CD4-positive, alpha-beta memory T cell (primary cell): ENCODE measurements around the gene DNAJC28. TPM values are rescaled to one million over a fixed set of nuclear protein-coding genes. Genes with fewer than 3 reads are reported as not detected.
A peak's percentile ranks its signal among the peaks of the same experiment; 100 is the strongest.

Experiments used
- CTCF ChIA-PET: fragments of 350-600 bp; sonication (Branson Sonifier 250); formaldehyde crosslinking; loops from one replicate; lab custom pipeline; 2021; ENCODE audit warnings: inconsistent platforms; ENCODE audit not compliant: partially characterized antibody; lab: Charles Lee
- POLR2A ChIA-PET: fragments of 350-600 bp; sonication (Branson Sonifier 250); formaldehyde crosslinking; loops from one replicate; lab custom pipeline; 2021; ENCODE audit not compliant: partially characterized antibody; lab: Charles Lee
- DNase-seq, 5 donors: peaks; one replicate each; pipeline versions ENCODE4 v3.0.0 to v3.0.0-alpha.2; 2020 to 2022; ENCODE audit warnings: mixed read lengths in 1 of 5
- H3K27ac ChIP-seq: one replicate; pipeline ENCODE4 v1.7.0; 2013; ENCODE audit warnings: low read depth, low read length
- H3K27me3 ChIP-seq: 2 replicates; pipeline ENCODE4 v1.7.0; 2013; ENCODE audit warnings: mild to moderate bottlenecking, low read length, moderate library complexity; ENCODE audit not compliant: insufficient read depth
- H3K36me3 ChIP-seq: 2 replicates; pipeline ENCODE4 v1.7.0; 2013; ENCODE audit warnings: mild to moderate bottlenecking, low read length, moderate library complexity; ENCODE audit not compliant: insufficient read depth
- H3K4me1 ChIP-seq: 2 replicates; pipeline ENCODE4 v1.7.0; 2013; ENCODE audit warnings: mild to moderate bottlenecking, low read length, moderate library complexity; ENCODE audit not compliant: insufficient read depth
- H3K4me3 ChIP-seq, 2 donors: one replicate each; pipeline ENCODE4 v1.7.0; 2013; ENCODE audit warnings: low read length in 2 of 2, mild to moderate bottlenecking in 1 of 2
- H3K9me3 ChIP-seq, 2 donors: one replicate each; pipeline ENCODE4 v1.7.0; 2013; ENCODE audit warnings: low read length in 2 of 2, control low read depth in 1 of 2; ENCODE audit not compliant: control insufficient read depth in 1 of 2
- H3K27ac Mint-ChIP-seq, 7 donors: one replicate each; pipeline ENCODE4 v1.8.0; 2020 to 2021; ENCODE audit warnings: mixed read lengths in 7 of 7, mild to moderate bottlenecking in 6 of 7, inconsistent platforms in 3 of 7, moderate library complexity in 3 of 7
- H3K27me3 Mint-ChIP-seq, 2 donors: one replicate each; pipeline ENCODE4 v1.8.0; 2020 to 2021; ENCODE audit warnings: mixed read lengths in 2 of 2
- H3K36me3 Mint-ChIP-seq, 2 donors: one replicate each; pipeline ENCODE4 v1.8.0; 2020 to 2021; ENCODE audit warnings: mixed read lengths in 2 of 2, inconsistent platforms in 1 of 2, mild to moderate bottlenecking in 1 of 2
- H3K4me1 Mint-ChIP-seq, 4 donors: one replicate each; pipeline ENCODE4 v1.8.0; 2020 to 2021; ENCODE audit warnings: mixed read lengths in 4 of 4, mild to moderate bottlenecking in 1 of 4
- H3K4me3 Mint-ChIP-seq, 8 donors: one replicate each; pipeline ENCODE4 v1.8.0; 2020 to 2021; ENCODE audit warnings: mixed read lengths in 8 of 8, mild to moderate bottlenecking in 7 of 8, moderate library complexity in 6 of 8, inconsistent platforms in 3 of 8
- H3K9me3 Mint-ChIP-seq, 8 donors: one replicate each; pipeline ENCODE4 v1.8.0; 2020 to 2021; ENCODE audit warnings: mixed read lengths in 8 of 8, mild to moderate bottlenecking in 5 of 8, inconsistent platforms in 3 of 8, moderate library complexity in 1 of 8
- intact Hi-C: fragments of 100-400 bp; cut with micrococcal nuclease; formaldehyde crosslinking; loops from one replicate; pipeline ENCODE4 v1.15.1; 2023
- polyA plus RNA-seq, 2 donors: library from polyadenylated mRNA; unstranded; fragments of 300-500 nt; fragmentation: Illumina TruSeq; gene quantifications; one replicate each; pipeline ENCODE4 v1.2.3, GENCODE V29; 2021
- total RNA-seq, 2 experiments: library from RNA; stranded (reverse); gene quantifications; one replicate each; pipeline ENCODE4 v1.2.3, GENCODE V29; 2021

Gene DNAJC28
- total and polyA plus RNA-seq, 4 experiments from 2014 or later = 0.56 to 1.6 (median 1.1) TPM

GRCh38 chr21:33441489-33442477 lies 49.7 kb downstream of the DNAJC28 start:
- Mint-ChIP-seq H3K36me3 (peaks cover 20 to 33% of the 10 kb centered on the region in 2 donors), H3K9me3 (no peaks in the 10 kb centered on the region), H3K27ac (peak overlapping the region in 4 of 7 donors; percentile 14 to 53 (median 30)), H3K27me3 (no peaks in the 10 kb centered on the region), H3K4me1 (peaks cover 5 to 9% (median 7%) of the 10 kb centered on the region in 4 donors), H3K4me3 (no peak overlapping the region)
- intact Hi-C loops = no loop called here
- H3K9me3 ChIP-seq = no peaks in the 10 kb centered on the region
- DNase-seq = no peak
- H3K4me3 ChIP-seq = no peak overlapping the region
- H3K27me3 ChIP-seq = no peaks in the 10 kb centered on the region
- no peaks in the 10 kb centered on the region for H3K4me1 ChIP-seq
- peaks cover 16% of the 10 kb centered on the region for H3K36me3 ChIP-seq
- CTCF ChIA-PET = interaction anchor here (0.9 to 1.5 kb wide), 4 partner anchors 67 to 501 kb away, joined by 3 to 8 read pairs (median 4); no protein-coding TSS in a partner anchor
- H3K27ac ChIP-seq = no peak overlapping the region
- POLR2A ChIA-PET = no interaction called here

Other genes starting within 250 kb of the DNAJC28 start
- 10 to 100 TPM; 30.6 to 36.4 TPM for gene IL10RB, start 225.3 kb downstream of the DNAJC28 start, total RNA-seq
- 10 to 100 TPM; 53.3 to 61.8 TPM for gene IL10RB, start 225.3 kb downstream of the DNAJC28 start, polyA plus RNA-seq
- gene IFNAR1, start 166.7 kb downstream of the DNAJC28 start, total RNA-seq = 10 to 100 TPM; 60.1 to 62.5 TPM
- gene IFNAR1, start 166.7 kb downstream of the DNAJC28 start, polyA plus RNA-seq = 10 to 100 TPM; 52.5 to 64.4 TPM
- gene IFNGR2, start 88.3 kb downstream of the DNAJC28 start, total RNA-seq = 10 to 100 TPM; 20.7 to 22.9 TPM
- gene IFNGR2, start 88.3 kb downstream of the DNAJC28 start, polyA plus RNA-seq = 10 to 100 TPM in 1 of 2 donors, 1 to 10 TPM in 1; 8.7 to 24.3 TPM
- gene TMEM50B, start 11.7 kb downstream of the DNAJC28 start, total RNA-seq = 100 to 1,000 TPM; 110 to 112 TPM
- gene TMEM50B, start 11.7 kb downstream of the DNAJC28 start, polyA plus RNA-seq = 10 to 100 TPM; 49.2 to 66.5 TPM
- 10 to 100 TPM; 75.4 to 85.1 TPM for gene GART, start 50.4 kb upstream of the DNAJC28 start, total RNA-seq
- gene GART, start 50.4 kb upstream of the DNAJC28 start, polyA plus RNA-seq = 10 to 100 TPM; 56.1 to 57.7 TPM
- 100 to 1,000 TPM; 436 to 454 TPM for gene SON, start 51.3 kb upstream of the DNAJC28 start, total RNA-seq
- 100 to 1,000 TPM; 314 to 639 TPM for gene SON, start 51.3 kb upstream of the DNAJC28 start, polyA plus RNA-seq
- gene DONSON, start 97.0 kb upstream of the DNAJC28 start, total RNA-seq = 10 to 100 TPM; 11.0 to 13.7 TPM
- 1 to 10 TPM; 2.2 to 4.0 TPM for gene DONSON, start 97.0 kb upstream of the DNAJC28 start, polyA plus RNA-seq
- 10 to 100 TPM; 63.9 to 64.2 TPM for gene CRYZL1, start 150.0 kb upstream of the DNAJC28 start, total RNA-seq
- 10 to 100 TPM; 34.4 to 38.8 TPM for gene CRYZL1, start 150.0 kb upstream of the DNAJC28 start, polyA plus RNA-seq
- 1 to 10 TPM; 2.9 to 3.9 TPM for gene ITSN1, start 150.8 kb upstream of the DNAJC28 start, total RNA-seq
- gene ITSN1, start 150.8 kb upstream of the DNAJC28 start, polyA plus RNA-seq = 1 to 10 TPM; 1.0 to 3.1 TPM